Naive thymus-derived CD8-positive, alpha-beta T cell (primary cell): Measurements from ENCODE around the gene MLST8. TPM values are rescaled to one million over a fixed set of nuclear protein-coding genes. Genes with fewer than 3 reads are reported as not detected.
"Not testable (repeated sequence)": the region's sequence is repeated elsewhere in the genome, so short reads cannot be mapped to it uniquely, and the experiment has no call there.

Source experiments
- ATAC-seq, 2 donors: fragments of 150-1000 bp; cut with Tn5 transposase in 1 of 2; sonication (Bioruptor Pico), chemical (Tn5 transposase) in 1 of 2; 1 replicate in 1 of 2; 2 replicates in 1 of 2; pipeline ENCODE4 v1.10.0; 2021; ENCODE audit warnings: mild to moderate bottlenecking in 2 of 2, moderate library complexity in 2 of 2
- POLR2A ChIA-PET: fragments of 350-600 bp; sonication (Branson Sonifier 250); formaldehyde crosslinking; loops from one replicate; lab custom pipeline; 2021; ENCODE audit warnings: antibody characterized with exemption; lab: Charles Lee
- DNase-seq, 10 donors: peaks; one replicate each; pipeline versions ENCODE4 v3.0.0 to v3.0.0-alpha.2; 2020 to 2022
- H3K27ac Mint-ChIP-seq, 10 donors: one replicate each; pipeline ENCODE4 v1.8.0; 2020 to 2022; ENCODE audit warnings: mild to moderate bottlenecking in 10 of 10, mixed read lengths in 10 of 10, moderate library complexity in 4 of 10, inconsistent platforms in 1 of 10
- H3K27me3 Mint-ChIP-seq, 5 donors: one replicate each; pipeline ENCODE4 v1.8.0; 2021 to 2022; ENCODE audit warnings: mixed read lengths in 5 of 5
- H3K36me3 Mint-ChIP-seq, 3 donors: one replicate each; pipeline ENCODE4 v1.8.0; 2020 to 2022; ENCODE audit warnings: mixed read lengths in 3 of 3, mild to moderate bottlenecking in 2 of 3, inconsistent platforms in 1 of 3
- H3K4me1 Mint-ChIP-seq, 4 donors: one replicate each; pipeline ENCODE4 v1.8.0; 2021 to 2022; ENCODE audit warnings: mixed read lengths in 4 of 4
- H3K4me3 Mint-ChIP-seq, 10 donors: one replicate each; pipeline ENCODE4 v1.8.0; 2020 to 2022; ENCODE audit warnings: mild to moderate bottlenecking in 10 of 10, mixed read lengths in 10 of 10, moderate library complexity in 6 of 10, inconsistent platforms in 1 of 10
- H3K9me3 Mint-ChIP-seq, 9 donors: one replicate each; pipeline ENCODE4 v1.8.0; 2020 to 2022; ENCODE audit warnings: mixed read lengths in 9 of 9, mild to moderate bottlenecking in 3 of 9, inconsistent platforms in 1 of 9, moderate library complexity in 1 of 9
- polyA plus RNA-seq, 3 donors: library from polyadenylated mRNA; unstranded; fragments of 300-500 nt; fragmentation: Illumina TruSeq; gene quantifications; one replicate each; pipeline ENCODE4 v1.2.3, GENCODE V29; 2021
- total RNA-seq, 8 experiments: library from RNA in 2 of 8; stranded (reverse) in 2 of 8; gene quantifications; one replicate each; pipeline ENCODE4 v1.2.3 and lab custom pipeline; 2021 to 2026

Gene MLST8
- total and polyA plus RNA-seq, 5 experiments from 2014 or later, result 29.9 to 53.2 (median 40.4) TPM

- POLR2A ChIA-PET, result interaction anchor here (0.7 to 3.5 kb wide), 15 partner anchors 12 to 949 kb away, joined by 3 to 31 read pairs (median 5); partner anchors contain the start of genes MLST8, PGP, RNPS1 and RPS2
Observed at GRCh38 chr16:2250652-2251295, 45.5 kb downstream of the MLST8 start.

GRCh38 chr16:2251296-2252111 lies 46.2 kb downstream of the MLST8 start, which contains the start of gene ECI1:
ECI1 (minus strand) TSS chr16:2251587; CDS start chr16:2251566, 21 bp downstream.
- H3K36me3 Mint-ChIP-seq, result peaks cover 0 to 36% (median 12%) of the 10 kb centered on the region in 3 donors
- POLR2A ChIA-PET, result interaction anchor here (0.5 to 3.5 kb wide), 21 partner anchors 11 to 286 kb away, joined by 3 to 31 read pairs (median 4); partner anchors contain the start of genes E4F1, MLST8, PGP and RNPS1

More at GRCh38 chr16:2250652-2251295, 45.5 kb downstream of the MLST8 start:
- ATAC-seq (no peak), DNase-seq (peak in 5 of 10 donors; percentile 27 to 46 (median 36))
- Mint-ChIP-seq H3K27ac (peak overlapping the region; percentile 72 to 95 (median 92)), H3K4me3 (peak overlapping the region; percentile 82 to 90 (median 86)), H3K27me3 (peaks cover 0 to 1% (median 0%) of the 10 kb centered on the region in 5 donors), H3K9me3 (no peaks in the 10 kb centered on the region), H3K4me1 (peaks cover 0 to 16% (median 5%) of the 10 kb centered on the region in 4 donors), H3K36me3 (peaks cover 0 to 29% (median 12%) of the 10 kb centered on the region in 3 donors)

GRCh38 chr16:2252806-2253148 lies 47.5 kb downstream of the MLST8 start:
- Mint-ChIP-seq H3K4me3 (peak overlapping the region in 6 of 10 donors; percentile 1 to 82 (median 45)), H3K27me3 (peaks cover 0 to 1% (median 0%) of the 10 kb centered on the region in 5 donors), H3K4me1 (peaks cover 0 to 16% (median 7%) of the 10 kb centered on the region in 4 donors), H3K27ac (peak overlapping the region; percentile 33 to 91 (median 66)), H3K9me3 (no peaks in the 10 kb centered on the region), H3K36me3 (peaks cover 0 to 47% (median 13%) of the 10 kb centered on the region in 3 donors)
- POLR2A ChIA-PET, result interaction anchor here (0.6 to 3.5 kb wide), 6 partner anchors 9 to 269 kb away, joined by 3 to 31 read pairs (median 6); partner anchors contain the start of genes GFER, PGP and RNPS1
- ATAC-seq (no peak), DNase-seq (no peak)

More at GRCh38 chr16:2251296-2252111, 46.2 kb downstream of the MLST8 start, which contains the start of gene ECI1:
- DNase-seq (peak; percentile 40 to 85 (median 66)), ATAC-seq (peak; percentile 76 to 83)
- Mint-ChIP-seq H3K4me1 (peaks cover 0 to 16% (median 6%) of the 10 kb centered on the region in 4 donors), H3K27ac (peak within 1 kb of the TSS; percentile 82 to 95 (median 92)), H3K9me3 (no peaks in the 10 kb centered on the region), H3K4me3 (peak within 1 kb of the TSS; percentile 82 to 90 (median 86)), H3K27me3 (peaks cover 0 to 1% (median 0%) of the 10 kb centered on the region in 5 donors)

- Mint-ChIP-seq H3K36me3 (peaks cover 0 to 53% (median 13%) of the 10 kb centered on the region in 3 donors), H3K4me1 (peaks cover 0 to 16% (median 7%) of the 10 kb centered on the region in 4 donors), H3K9me3 (no peaks in the 10 kb centered on the region), H3K27me3 (peaks cover 0 to 1% (median 0%) of the 10 kb centered on the region in 5 donors), H3K4me3 (peak overlapping the region in 3 of 10 donors; percentile 1 to 50 (median 40)), H3K27ac (peak overlapping the region; percentile 31 to 91 (median 66))
- ATAC-seq, result no peak
- POLR2A ChIA-PET, result interaction anchor here (0.6 to 1.2 kb wide), 4 partner anchors 15 to 242 kb away, joined by 3 to 6 read pairs (median 4); partner anchors contain the start of genes PGP and RNPS1
- DNase-seq, result no peak
Observed at GRCh38 chr16:2253293-2253692, 48.0 kb downstream of the MLST8 start.

- H3K9me3 Mint-ChIP-seq, result no peaks in the 10 kb centered on the region
Observed at GRCh38 chr16:2256531-2257140, 51.4 kb downstream of the MLST8 start.

GRCh38 chr16:2257726-2258125 lies 52.5 kb downstream of the MLST8 start:
- H3K27me3 Mint-ChIP-seq, result no peaks in the 10 kb centered on the region
- peaks cover 0 to 4% (median 1%) of the 10 kb centered on the region in 4 donors for H3K4me1 Mint-ChIP-seq
- H3K4me3 Mint-ChIP-seq, result no peak overlapping the region
- DNase-seq (no peak), ATAC-seq (no peak)
- peak overlapping the region in 1 of 10 donors; percentile 35 for H3K27ac Mint-ChIP-seq
- POLR2A ChIA-PET, result no interaction called here
- no peaks in the 10 kb centered on the region for H3K9me3 Mint-ChIP-seq
- peaks cover 5 to 93% (median 26%) of the 10 kb centered on the region in 3 donors for H3K36me3 Mint-ChIP-seq

More at GRCh38 chr16:2256531-2257140, 51.4 kb downstream of the MLST8 start:
- H3K4me3 Mint-ChIP-seq, result peak overlapping the region in 1 of 10 donors; percentile 15
- DNase-seq (no peak), ATAC-seq (no peak)
- peaks cover 0 to 7% (median 2%) of the 10 kb centered on the region in 4 donors for H3K4me1 Mint-ChIP-seq
- peak overlapping the region in 3 of 10 donors; percentile 56 to 71 (median 62) for H3K27ac Mint-ChIP-seq
- POLR2A ChIA-PET, result no interaction called here
- peaks cover 5 to 83% (median 22%) of the 10 kb centered on the region in 3 donors for H3K36me3 Mint-ChIP-seq
- H3K27me3 Mint-ChIP-seq, result no peaks in the 10 kb centered on the region

- H3K9me3 Mint-ChIP-seq, DNase-seq, ATAC-seq, POLR2A ChIA-PET, H3K27me3 Mint-ChIP-seq, H3K4me1 Mint-ChIP-seq, H3K4me3 Mint-ChIP-seq, H3K27ac Mint-ChIP-seq: not testable (repeated sequence)
- peaks cover 5 to 93% (median 22%) of the 10 kb centered on the region in 3 donors for H3K36me3 Mint-ChIP-seq
Observed at GRCh38 chr16:2258530-2258929, 53.3 kb downstream of the MLST8 start.

Other genes with a start within 250 kb of the MLST8 start
- gene NDUFB10, start 245.9 kb upstream of the MLST8 start, total RNA-seq, result 10 to 100 TPM; 62.5 to 65.6 TPM
- 100 to 1,000 TPM; 180 to 217 (median 187) TPM for gene NDUFB10, start 245.9 kb upstream of the MLST8 start, polyA plus RNA-seq
- gene RPS2, start 240.6 kb upstream of the MLST8 start, total RNA-seq, result 1,000 to 10,000 TPM; 3,016 to 3,025 TPM
- 1,000 to 10,000 TPM; 6,506 to 7,644 (median 7,481) TPM for gene RPS2, start 240.6 kb upstream of the MLST8 start, polyA plus RNA-seq
- gene RNF151, start 238.6 kb upstream of the MLST8 start, total RNA-seq, result not detected
- not detected for gene RNF151, start 238.6 kb upstream of the MLST8 start, polyA plus RNA-seq
- gene TBL3, start 233.4 kb upstream of the MLST8 start, total RNA-seq, result 10 to 100 TPM; 30.0 to 33.4 TPM
- gene TBL3, start 233.4 kb upstream of the MLST8 start, polyA plus RNA-seq, result 10 to 100 TPM; 44.6 to 61.8 (median 52.2) TPM
- gene NOXO1, start 224.0 kb upstream of the MLST8 start, total RNA-seq, result 1 to 10 TPM; 1.3 to 2.3 TPM
- not detected for gene NOXO1, start 224.0 kb upstream of the MLST8 start, polyA plus RNA-seq
- 10 to 100 TPM; 15.9 to 22.3 TPM for gene GFER, start 221.3 kb upstream of the MLST8 start, total RNA-seq
- gene GFER, start 221.3 kb upstream of the MLST8 start, polyA plus RNA-seq, result 10 to 100 TPM; 21.4 to 30.0 (median 26.3) TPM
- gene SYNGR3, start 215.5 kb upstream of the MLST8 start, total RNA-seq, result under 1 TPM; 0.60 to 0.77 TPM
- 1 to 10 TPM in 1 of 3 donors, under 1 TPM in 1, not detected in 1; 0.77 to 1.1 TPM for gene SYNGR3, start 215.5 kb upstream of the MLST8 start, polyA plus RNA-seq
- 10 to 100 TPM; 58.6 to 66.2 TPM for gene ZNF598, start 195.6 kb upstream of the MLST8 start, total RNA-seq
- 1 to 10 TPM; 3.4 to 10.0 (median 3.6) TPM for gene ZNF598, start 195.6 kb upstream of the MLST8 start, polyA plus RNA-seq
- gene NPW, start 185.7 kb upstream of the MLST8 start, total RNA-seq, result not detected
- not detected for gene NPW, start 185.7 kb upstream of the MLST8 start, polyA plus RNA-seq
- 1 to 10 TPM; 5.3 to 6.0 TPM for gene NHERF2, start 178.6 kb upstream of the MLST8 start, total RNA-seq
- gene NHERF2, start 178.6 kb upstream of the MLST8 start, polyA plus RNA-seq, result 1 to 10 TPM in 1 of 3 donors, under 1 TPM in 2; 0.32 to 1.2 (median 0.46) TPM
- 10 to 100 TPM in 1 of 2 experiments, 1 to 10 TPM in 1; 9.1 to 13.1 TPM for gene NTHL1, start 157.6 kb upstream of the MLST8 start, total RNA-seq
- gene NTHL1, start 157.6 kb upstream of the MLST8 start, polyA plus RNA-seq, result 10 to 100 TPM; 13.1 to 20.0 (median 16.6) TPM
- 100 to 1,000 TPM; 145 to 162 TPM for gene TSC2, start 157.5 kb upstream of the MLST8 start, total RNA-seq
- gene TSC2, start 157.5 kb upstream of the MLST8 start, polyA plus RNA-seq, result 10 to 100 TPM; 23.5 to 42.0 (median 27.2) TPM
- gene PKD1, start 69.6 kb upstream of the MLST8 start, total RNA-seq, result 100 to 1,000 TPM; 131 to 134 TPM
- gene PKD1, start 69.6 kb upstream of the MLST8 start, polyA plus RNA-seq, result 1 to 10 TPM; 3.5 to 9.9 (median 4.8) TPM
- not detected for gene RAB26, start 56.8 kb upstream of the MLST8 start, total RNA-seq
- gene RAB26, start 56.8 kb upstream of the MLST8 start, polyA plus RNA-seq, result 1 to 10 TPM in 1 of 3 donors, under 1 TPM in 2; 0.27 to 1.2 (median 0.94) TPM
- 10 to 100 TPM; 32.3 to 39.5 TPM for gene TRAF7, start 49.7 kb upstream of the MLST8 start, total RNA-seq
- gene TRAF7, start 49.7 kb upstream of the MLST8 start, polyA plus RNA-seq, result 1 to 10 TPM; 3.5 to 8.8 (median 4.3) TPM
- under 1 TPM; 0.08 to 0.13 TPM for gene CASKIN1, start 8.8 kb upstream of the MLST8 start, total RNA-seq
- not detected for gene CASKIN1, start 8.8 kb upstream of the MLST8 start, polyA plus RNA-seq
- gene BRICD5, start 5.4 kb downstream of the MLST8 start, total RNA-seq, result 10 to 100 TPM; 26.7 to 27.0 TPM
- under 1 TPM in 2 of 3 donors, not detected in 1; 0.11 to 0.23 TPM for gene BRICD5, start 5.4 kb downstream of the MLST8 start, polyA plus RNA-seq
- gene PGP, start 9.4 kb downstream of the MLST8 start, total RNA-seq, result 10 to 100 TPM; 22.8 to 28.1 TPM
- gene PGP, start 9.4 kb downstream of the MLST8 start, polyA plus RNA-seq, result 10 to 100 TPM in 2 of 3 donors, 1 to 10 TPM in 1; 8.7 to 17.7 (median 11.6) TPM
- 10 to 100 TPM; 39.5 to 41.2 TPM for gene E4F1, start 18.1 kb downstream of the MLST8 start, total RNA-seq
- 10 to 100 TPM in 2 of 3 donors, 1 to 10 TPM in 1; 8.7 to 19.2 (median 10.9) TPM for gene E4F1, start 18.1 kb downstream of the MLST8 start, polyA plus RNA-seq
- 1 to 10 TPM; 1.4 to 1.6 TPM for gene DNASE1L2, start 31.0 kb downstream of the MLST8 start, total RNA-seq
- gene DNASE1L2, start 31.0 kb downstream of the MLST8 start, polyA plus RNA-seq, result not detected
- 10 to 100 TPM; 22.1 to 25.1 TPM for gene ECI1, start 46.1 kb downstream of the MLST8 start, total RNA-seq
- 10 to 100 TPM; 30.6 to 40.4 (median 31.0) TPM for gene ECI1, start 46.1 kb downstream of the MLST8 start, polyA plus RNA-seq
- gene RNPS1, start 62.7 kb downstream of the MLST8 start, total RNA-seq, result 100 to 1,000 TPM; 162 to 165 TPM
- 100 to 1,000 TPM; 197 to 289 (median 228) TPM for gene RNPS1, start 62.7 kb downstream of the MLST8 start, polyA plus RNA-seq
- gene ABCA3, start 135.3 kb downstream of the MLST8 start, total RNA-seq, result 1 to 10 TPM; 7.8 to 8.2 TPM
- 1 to 10 TPM; 1.2 to 2.2 (median 2.1) TPM for gene ABCA3, start 135.3 kb downstream of the MLST8 start, polyA plus RNA-seq
- 1 to 10 TPM; 2.1 to 2.4 TPM for gene CCNF, start 224.0 kb downstream of the MLST8 start, total RNA-seq
- gene CCNF, start 224.0 kb downstream of the MLST8 start, polyA plus RNA-seq, result 1 to 10 TPM in 2 of 3 donors, under 1 TPM in 1; 0.59 to 2.0 (median 1.7) TPM